ENCODE data around the gene APEX1. TPM values are rescaled to one million over a fixed set of nuclear protein-coding genes. Genes with fewer than 3 reads are reported as not detected.

APEX1 gene
- total and polyA plus RNA-seq, 2 of the 8 experiments (the other 6 are each of a cell fraction or from before 2014, with no cell fraction given), result 384 to 700 TPM

DNA sequence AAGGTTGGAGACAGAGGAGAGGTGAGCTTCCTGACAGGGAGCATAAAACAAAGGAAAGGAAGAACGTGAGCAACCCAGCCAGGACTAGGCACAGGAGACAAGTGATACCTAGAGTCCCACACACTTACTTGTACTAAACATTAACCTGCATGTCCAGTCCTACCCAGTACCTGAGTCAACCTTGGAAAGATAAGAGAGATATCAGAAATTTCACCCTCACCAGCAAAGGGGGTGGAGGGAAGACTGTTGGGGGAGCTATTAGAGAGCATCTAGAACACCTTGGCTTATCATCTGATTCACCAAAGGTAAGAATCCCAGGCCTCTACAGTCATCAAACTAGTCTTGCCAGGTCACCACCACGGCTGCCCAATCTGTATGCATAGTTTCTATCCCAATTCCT is 30.2 kb upstream of the APEX1 start (continued):
- no peak for TF ChIP-seq SIN3A (conservative IDR thresholded peaks at IDR 0.05 in 1 of 2, IDR thresholded peaks at IDR 0.05 in 1 of 2; ENCODE audit: low read depth in 1 of 2, low read length in 2 of 2)
- TF ChIP-seq TAF7 (optimal IDR thresholded peaks at IDR 0.05; ENCODE audit: borderline replicate concordance, low read depth, low read length), result no peak
- TF ChIP-seq CEBPB (IDR thresholded peaks at IDR 0.05; ENCODE audit: low read depth, low read length), result no peak
